GM18505 (cell line): ENCODE measurements around the gene GAB1.
A peak's percentile ranks its signal among the peaks of the same experiment; 100 is the strongest.

Experiments
- ATAC-seq: cut with Tn5 transposase; IDR thresholded peaks from one replicate; pipeline ENCODE4 v1.9.1; 2021; ENCODE audit not compliant: unreplicated experiment
- POLR2A ChIP-seq: IDR thresholded peaks from 4 replicates; pipeline ENCODE4 v1.6.1; 2011; ENCODE audit warnings: borderline replicate concordance; ENCODE audit not compliant: insufficient read depth, insufficient read length; ENCODE audit errors: extremely low read depth

Gene GAB1

DNA sequence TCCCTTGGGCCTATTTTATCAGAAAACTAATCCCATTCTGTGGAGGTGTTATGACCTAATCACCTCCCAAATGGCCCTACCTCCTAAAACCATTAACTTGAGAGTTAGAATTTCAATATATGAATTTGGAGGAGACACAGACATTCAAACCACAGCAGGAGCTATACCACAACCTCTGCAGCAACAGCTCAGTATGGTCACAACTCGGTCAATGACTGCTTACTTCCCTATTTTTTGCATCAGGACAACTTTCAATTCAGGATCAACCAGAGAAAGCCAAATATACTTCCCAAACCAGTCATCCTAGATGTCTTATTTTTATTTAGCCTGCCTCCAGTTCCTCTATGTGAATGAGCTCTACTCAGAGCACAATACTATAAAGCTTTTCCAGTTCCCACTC, 165.6 kb downstream of the GAB1 start:
- no peak for ATAC-seq
- TF ChIP-seq POLR2A: no peak

DNA sequence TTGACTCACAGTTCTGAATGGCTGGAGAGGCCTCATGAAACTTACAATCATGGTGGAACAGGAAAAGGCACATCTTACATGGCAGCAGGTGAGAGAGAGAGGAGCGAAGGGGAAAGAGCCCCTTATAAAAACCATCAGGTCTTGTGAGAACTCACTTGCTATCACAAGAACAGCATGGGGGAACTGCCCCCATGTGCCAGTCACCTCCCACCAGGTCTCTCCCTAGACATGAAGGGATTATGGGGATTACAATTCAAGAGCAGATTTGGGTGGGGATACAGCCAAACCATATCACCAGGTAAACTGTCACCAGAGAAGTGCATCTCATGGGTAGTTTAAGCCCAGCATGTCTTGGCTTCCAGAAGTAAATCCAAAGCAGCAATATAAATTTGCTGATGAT, 169.4 kb downstream of the GAB1 start:
- ATAC-seq: no peak
- no peak for TF ChIP-seq POLR2A

DNA sequence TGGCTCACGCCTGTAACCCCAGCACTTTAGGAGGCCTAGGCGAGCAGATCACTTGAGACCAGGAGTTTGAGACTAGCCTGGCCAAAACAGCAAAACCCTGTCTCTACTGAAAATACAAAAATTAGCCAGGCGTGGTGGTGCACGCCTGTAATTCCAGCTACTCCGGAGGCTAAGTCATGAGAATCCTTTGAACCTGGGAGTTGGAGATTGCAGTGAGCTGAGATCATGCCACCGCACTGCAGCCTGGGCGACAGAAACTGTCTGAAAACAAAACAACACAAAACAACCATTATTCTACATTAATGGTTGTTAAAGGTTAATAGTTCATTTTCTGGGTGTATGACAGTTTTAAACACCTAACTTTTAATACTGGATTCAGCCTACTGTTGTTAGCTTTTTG, 175.2 kb downstream of the GAB1 start:
- no peak for ATAC-seq
- no peak for TF ChIP-seq POLR2A

DNA sequence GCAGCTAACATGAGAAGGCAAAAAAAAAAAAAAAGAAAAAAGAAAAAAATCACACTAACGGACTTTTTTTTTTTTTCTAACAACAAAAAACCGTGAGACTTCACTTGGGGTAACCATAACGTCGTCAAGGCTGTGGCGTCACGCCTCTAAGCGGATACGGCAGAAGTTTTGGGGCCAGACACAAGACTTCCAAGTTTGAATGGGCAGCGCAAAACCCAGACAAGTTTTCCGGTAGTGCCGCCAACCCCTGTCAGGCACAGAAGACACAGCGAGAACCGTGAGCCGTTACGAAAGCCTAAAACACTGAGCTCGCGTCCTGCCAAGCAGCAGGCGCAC, 176.3 kb downstream of the GAB1 start:
- ATAC-seq: peak; percentile 34
- TF ChIP-seq POLR2A: no peak

DNA sequence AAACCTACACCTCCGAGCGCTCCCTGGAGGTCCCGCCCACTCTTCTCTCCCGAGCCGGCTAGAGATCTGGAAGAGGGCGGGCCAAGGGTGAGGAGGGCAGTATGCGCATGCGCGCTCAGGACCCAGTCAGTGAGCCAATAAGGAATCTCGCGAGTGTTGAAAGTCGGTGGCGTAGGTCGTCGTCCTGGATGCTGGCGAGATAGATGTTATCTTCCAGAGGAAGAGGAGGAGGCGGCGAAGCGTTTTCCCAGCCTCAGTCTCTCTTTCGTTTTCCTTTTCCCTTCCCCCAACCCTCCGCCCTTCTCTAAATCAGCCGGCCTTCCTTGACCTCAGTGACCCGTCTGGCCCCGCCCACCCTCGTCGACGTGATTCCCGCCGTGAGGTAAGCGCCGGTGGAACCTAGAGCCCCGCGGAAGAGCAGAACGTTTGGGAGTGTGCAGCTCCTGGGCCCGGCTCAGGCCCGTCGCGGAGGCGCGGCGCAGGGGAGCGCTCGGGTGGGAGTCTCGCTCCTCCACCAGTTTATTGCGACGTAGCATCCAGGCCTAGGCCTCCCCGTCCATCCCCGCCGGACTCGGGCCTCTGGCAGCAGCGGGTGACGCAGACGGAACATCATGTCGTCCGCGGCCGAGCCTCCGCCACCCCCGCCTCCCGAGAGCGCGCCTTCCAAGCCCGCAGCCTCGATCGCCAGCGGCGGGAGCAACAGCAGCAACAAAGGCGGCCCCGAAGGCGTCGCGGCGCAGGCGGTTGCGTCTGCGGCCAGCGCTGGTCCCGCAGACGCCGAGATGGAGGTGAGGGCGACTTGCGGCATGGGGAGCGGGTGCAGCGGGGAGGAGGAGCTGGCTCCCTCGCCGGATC, 176.9 kb downstream of the GAB1 start, which contains the start of gene SMARCA5:
Gene SMARCA5 (plus strand): TSS at position 389 of the 855 bp plus-strand sequence. CDS start 223 bp downstream, at position 612.
- TF ChIP-seq POLR2A: peak; percentile 80
- peak; percentile 90 for ATAC-seq

DNA sequence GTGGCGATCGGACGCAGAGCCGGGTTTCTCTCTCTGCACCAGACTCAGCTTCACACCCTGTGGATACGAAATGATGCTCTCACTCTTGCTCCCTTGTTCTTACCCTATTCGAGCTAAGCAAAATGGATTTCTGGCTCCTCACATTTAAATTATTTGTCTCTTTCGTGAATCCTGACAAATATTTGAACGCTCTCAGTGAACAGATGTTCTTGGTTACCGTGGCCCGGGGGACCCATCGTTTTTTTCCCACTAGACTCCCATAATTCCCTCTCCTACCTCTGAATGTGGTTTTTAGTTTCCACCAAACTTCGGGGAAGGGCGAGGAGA, 177.5 kb downstream of the GAB1 start:
- no peak for ATAC-seq
- no peak for TF ChIP-seq POLR2A

DNA sequence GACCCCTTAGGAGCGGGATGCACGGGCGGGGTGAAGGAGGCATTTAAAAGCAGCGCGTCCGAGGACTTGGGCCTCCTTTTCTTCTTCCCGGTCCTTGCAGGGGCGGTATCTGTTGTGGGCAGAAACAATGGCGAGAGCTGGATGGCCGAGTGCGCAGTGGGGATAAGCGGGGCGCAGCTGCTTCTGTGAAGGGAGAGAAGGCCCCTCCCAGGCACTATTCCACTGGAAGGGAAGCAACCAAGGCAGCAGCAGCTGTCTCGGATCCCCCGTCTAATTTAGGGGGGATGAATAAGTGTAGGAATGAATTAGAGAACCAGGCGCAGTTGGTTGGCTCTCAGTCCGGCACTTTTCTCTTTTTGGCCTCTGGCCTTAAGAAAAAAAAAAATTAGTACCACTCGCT, 177.8 kb downstream of the GAB1 start:
- TF ChIP-seq POLR2A: no peak
- ATAC-seq: no peak

DNA sequence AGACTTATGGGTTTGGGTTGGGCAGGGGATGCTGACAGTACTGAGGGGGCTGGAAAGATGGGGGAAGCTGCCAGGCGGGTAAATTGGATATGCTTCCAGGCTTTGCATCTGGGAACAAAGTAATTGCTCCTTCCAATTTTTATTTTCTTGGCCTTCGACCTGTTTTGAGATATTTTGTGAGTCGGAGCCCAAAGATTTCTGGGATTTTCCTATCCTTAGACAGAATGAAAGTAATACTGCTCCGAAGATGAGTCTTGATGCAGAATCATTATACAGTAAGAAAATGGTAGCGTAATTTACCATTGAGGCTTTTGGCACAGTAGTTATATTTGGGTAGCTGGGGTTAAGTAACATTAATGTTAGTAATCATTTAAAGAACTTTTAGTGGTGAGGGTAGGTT, 178.2 kb downstream of the GAB1 start:
- ATAC-seq: no peak
- TF ChIP-seq POLR2A: no peak

DNA sequence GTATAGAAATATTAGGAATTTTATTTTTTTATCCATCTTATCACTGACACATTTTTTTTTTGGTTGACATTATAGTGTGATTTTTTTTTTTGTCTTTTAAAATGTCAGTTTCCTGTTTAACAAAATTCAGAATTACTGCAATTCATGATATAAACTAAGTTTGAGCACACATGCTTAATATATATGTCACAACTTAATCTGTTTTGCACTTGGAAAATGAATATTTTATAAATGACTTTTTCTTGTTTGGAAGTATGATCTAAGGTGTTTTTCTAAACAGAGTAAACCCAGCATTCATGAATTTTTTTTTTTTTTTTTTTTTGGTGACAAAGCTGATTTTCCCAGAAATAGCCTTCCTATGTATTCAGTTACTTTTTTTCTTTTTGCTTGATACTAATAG, 179.2 kb downstream of the GAB1 start:
- ATAC-seq: no peak

DNA sequence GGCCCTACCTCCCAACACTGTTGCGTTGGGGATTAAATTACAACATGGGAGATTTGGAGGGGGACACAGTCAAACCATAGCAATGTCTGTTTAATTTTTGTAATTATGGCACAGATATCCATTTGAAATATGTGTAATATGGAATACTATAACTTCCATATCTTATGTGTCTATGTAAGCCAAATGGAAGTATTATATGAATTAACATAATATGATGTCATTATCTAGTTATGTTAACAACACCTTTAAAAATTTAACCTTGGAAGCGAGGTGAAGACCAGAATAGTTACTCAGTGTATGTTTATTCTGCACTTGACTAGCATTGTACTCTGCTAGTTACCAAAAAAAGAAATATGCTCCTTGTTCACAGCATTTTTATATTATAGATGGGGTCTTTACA, 181.1 kb downstream of the GAB1 start:
- no peak for TF ChIP-seq POLR2A
- ATAC-seq: no peak

More for the DNA sequence above, 179.2 kb downstream of the GAB1 start:
- TF ChIP-seq POLR2A: no peak
